GM12801 (cell line): ENCODE results near the gene FRMPD3.

Experiments used
- CTCF ChIP-seq: IDR thresholded peaks from one replicate; pipeline ENCODE4 v1.5.1; 2011; ENCODE audit warnings: control low read depth; ENCODE audit not compliant: insufficient read length; ENCODE audit errors: extremely low read depth

The FRMPD3 gene

GRCh38 chrX:107445146-107445545, 4.3 kb upstream of the FRMPD3 start:
- TF ChIP-seq CTCF: no peak

DNA sequence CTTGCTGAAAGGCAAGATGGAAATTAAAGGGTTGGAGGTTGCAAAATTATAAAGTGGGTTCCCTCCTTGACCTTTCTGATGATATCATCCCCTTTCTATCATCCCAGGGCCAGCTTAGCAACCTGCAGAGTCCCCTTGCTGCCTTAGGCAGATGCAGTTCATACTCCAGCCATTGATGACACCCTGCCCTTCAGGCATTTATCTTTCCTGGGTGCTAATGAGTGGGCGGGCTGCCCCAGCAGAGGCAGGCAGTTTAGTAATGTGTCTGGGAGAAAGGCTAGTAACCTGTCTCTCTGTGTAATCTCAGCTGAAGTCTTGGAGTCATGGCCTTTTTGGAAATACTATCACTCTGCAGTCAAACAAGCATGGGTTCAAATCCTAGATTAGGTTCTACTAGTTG, 3.8 kb upstream of the FRMPD3 start:
- no peak for TF ChIP-seq CTCF

- no peak for TF ChIP-seq CTCF
Measured at GRCh38 chrX:107447642-107448041, 1.8 kb upstream of the FRMPD3 start.

- no peak for TF ChIP-seq CTCF
Measured at GRCh38 chrX:107448625-107448997, 841 bp upstream of the FRMPD3 start.

- TF ChIP-seq CTCF: no peak
Measured at GRCh38 chrX:107450823-107451509, 1.5 kb downstream of the FRMPD3 start.

DNA sequence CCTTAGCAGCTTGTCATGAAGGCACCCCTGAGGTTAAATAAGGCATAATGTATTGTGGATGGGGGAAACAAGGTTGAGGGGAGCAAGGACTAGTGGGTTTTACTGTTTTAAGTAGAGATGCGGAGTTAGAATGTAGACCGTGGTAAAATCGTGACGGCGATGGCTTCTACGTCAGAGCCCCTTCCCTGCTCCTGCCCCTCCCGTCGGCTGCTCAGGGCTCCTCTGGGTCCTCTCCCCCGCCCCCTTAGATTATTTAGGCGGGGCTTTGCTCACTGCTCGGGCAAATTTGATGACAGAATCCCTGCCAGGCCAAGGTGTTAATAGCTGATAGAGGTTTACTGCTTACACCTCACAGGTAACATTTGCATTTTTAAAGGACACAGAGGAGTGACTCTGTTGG, 2.3 kb downstream of the FRMPD3 start:
- TF ChIP-seq CTCF: no peak

DNA sequence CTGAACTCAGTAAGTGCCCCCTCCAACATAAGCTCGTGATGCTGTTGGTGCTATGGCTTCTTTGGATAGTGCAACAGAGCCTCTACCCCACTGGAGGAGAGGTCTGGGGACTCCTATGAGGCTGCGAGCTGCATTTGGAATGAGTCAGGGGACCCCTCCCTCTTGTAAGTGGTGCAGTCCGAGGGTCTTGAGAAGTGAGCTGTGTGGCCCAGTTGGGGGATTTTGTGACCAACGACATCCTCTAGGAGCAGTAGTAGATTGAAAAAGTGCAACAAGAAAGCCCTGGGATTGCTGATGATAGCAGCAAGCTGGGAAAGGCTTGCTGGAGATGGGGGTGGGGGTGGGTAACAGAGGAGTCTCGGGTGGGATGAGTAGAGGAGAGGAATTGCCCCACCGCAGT, 3.1 kb downstream of the FRMPD3 start:
- TF ChIP-seq CTCF: no peak
